Ascending aorta (tissue), 2 donors: Measurements from ENCODE around the gene IL17D. TPM values are rescaled to one million over a fixed set of nuclear protein-coding genes. Genes with fewer than 3 reads are reported as not detected.

Experiments
- DNase-seq, 2 donors: peaks; one replicate each; pipeline ENCODE4 v3.0.0-alpha.2; 2019; ENCODE audit warnings: low spot score in 2 of 2
- H3K27ac ChIP-seq, 2 donors: fragments of 200-600 bp; sonication (generic); one replicate each; pipeline ENCODE4 v1.5.1; 2016 to 2017; ENCODE audit warnings: mild to moderate bottlenecking in 1 of 2
- H3K27me3 ChIP-seq: fragments of 200-600 bp; sonication (generic); one replicate; pipeline ENCODE4 v1.5.1; 2017
- H3K36me3 ChIP-seq, 2 donors: fragments of 200-600 bp; sonication (generic); one replicate each; pipeline ENCODE4 v1.5.1; 2016
- H3K4me1 ChIP-seq, 2 donors: fragments of 200-600 bp; sonication (generic); one replicate each; pipeline ENCODE4 v1.5.1; 2016 to 2017; ENCODE audit warnings: mild to moderate bottlenecking in 1 of 2
- H3K4me3 ChIP-seq, 2 donors: fragments of 200-600 bp; sonication (generic); one replicate each; pipeline ENCODE4 v1.5.1; 2016 to 2017; ENCODE audit warnings: mild to moderate bottlenecking in 1 of 2
- H3K9me3 ChIP-seq, 2 donors: fragments of 200-600 bp; sonication (generic); one replicate each; pipeline ENCODE4 v1.5.1; 2016
- CTCF ChIP-seq, 3 experiments: fragments of 200-600 bp in 2 of 3; fragments of 450-650 bp in 1 of 3; sonication (generic) in 2 of 3; IDR thresholded peaks; one replicate each; pipeline ENCODE4 v1.5.1; 2016 to 2019; ENCODE audit warnings: antibody characterized with exemption in 3 of 3, mild to moderate bottlenecking in 1 of 3, moderate library complexity in 1 of 3
- intact Hi-C: fragments of 100-400 bp; cut with DNase I; formaldehyde crosslinking; loops from one replicate; pipeline ENCODE4 v1.15.1; 2023
- total RNA-seq: library from RNA; depleted of rRNA; stranded (reverse); fragments of >200 nt; gene quantifications from one replicate; pipeline ENCODE4 v1.1.0, GENCODE V29; 2016

Gene IL17D
- total RNA-seq, 1 donor from 2014 or later = not detected

GRCh38 chr13:20719783-20720182, 16.3 kb downstream of the IL17D start:
- DNase-seq = no peak
- H3K4me1 ChIP-seq = peaks cover 0 to 11% of the 10 kb centered on the region in 2 donors
- intact Hi-C loops = loop anchor here (10.0 kb wide), 2 partner anchors 225 to 355 kb away; no protein-coding TSS in a partner anchor
- no peak overlapping the region for H3K27ac ChIP-seq
- no peaks in the 10 kb centered on the region for H3K36me3 ChIP-seq
- H3K9me3 ChIP-seq = no peaks in the 10 kb centered on the region
- TF ChIP-seq CTCF (IDR thresholded peaks at IDR 0.05) = no peak
- H3K4me3 ChIP-seq = no peak overlapping the region
- no peaks in the 10 kb centered on the region for H3K27me3 ChIP-seq

GRCh38 chr13:20720499-20720898, 17.0 kb downstream of the IL17D start:
- TF ChIP-seq CTCF (IDR thresholded peaks at IDR 0.05) = no peak
- Histone ChIP-seq H3K27ac (no peak overlapping the region), H3K27me3 (no peaks in the 10 kb centered on the region), H3K4me3 (no peak overlapping the region), H3K4me1 (peaks cover 0 to 10% of the 10 kb centered on the region in 2 donors), H3K36me3 (no peaks in the 10 kb centered on the region), H3K9me3 (no peaks in the 10 kb centered on the region)
- intact Hi-C loops = no loop called here
- DNase-seq = no peak

- no peak for TF ChIP-seq CTCF (IDR thresholded peaks at IDR 0.05)
- no peaks in the 10 kb centered on the region for H3K9me3 ChIP-seq
- H3K27me3 ChIP-seq = no peaks in the 10 kb centered on the region
- H3K36me3 ChIP-seq = no peaks in the 10 kb centered on the region
- peak overlapping the region in 1 of 2 donors; percentile 61 for H3K4me3 ChIP-seq
- H3K4me1 ChIP-seq = peaks cover 0 to 10% of the 10 kb centered on the region in 2 donors
- no peak for DNase-seq
- H3K27ac ChIP-seq = no peak overlapping the region
- intact Hi-C loops = no loop called here
Observed at GRCh38 chr13:20721058-20721453, 17.6 kb downstream of the IL17D start.

- Histone ChIP-seq H3K36me3 (no peaks in the 10 kb centered on the region), H3K9me3 (no peaks in the 10 kb centered on the region), H3K4me1 (peaks cover 0 to 10% of the 10 kb centered on the region in 2 donors), H3K27me3 (no peaks in the 10 kb centered on the region), H3K4me3 (peak overlapping the region; percentile 27 to 61), H3K27ac (no peak overlapping the region)
- intact Hi-C loops = no loop called here
- DNase-seq = no peak
- TF ChIP-seq CTCF (IDR thresholded peaks at IDR 0.05) = no peak
Observed at GRCh38 chr13:20721454-20722357, 18.2 kb downstream of the IL17D start.

GRCh38 chr13:20727856-20728255, 24.4 kb downstream of the IL17D start:
- no peak for TF ChIP-seq CTCF (IDR thresholded peaks at IDR 0.05)
- H3K4me3 ChIP-seq = no peak overlapping the region
- H3K4me1 ChIP-seq = no peaks in the 10 kb centered on the region
- no peak for DNase-seq
- peaks cover 0 to 11% of the 10 kb centered on the region in 2 donors for H3K36me3 ChIP-seq
- H3K27me3 ChIP-seq = no peaks in the 10 kb centered on the region
- H3K27ac ChIP-seq = no peak overlapping the region
- no peaks in the 10 kb centered on the region for H3K9me3 ChIP-seq
- intact Hi-C loops = no loop called here
